Measurements from ENCODE around the gene TTLL10.

DNA sequence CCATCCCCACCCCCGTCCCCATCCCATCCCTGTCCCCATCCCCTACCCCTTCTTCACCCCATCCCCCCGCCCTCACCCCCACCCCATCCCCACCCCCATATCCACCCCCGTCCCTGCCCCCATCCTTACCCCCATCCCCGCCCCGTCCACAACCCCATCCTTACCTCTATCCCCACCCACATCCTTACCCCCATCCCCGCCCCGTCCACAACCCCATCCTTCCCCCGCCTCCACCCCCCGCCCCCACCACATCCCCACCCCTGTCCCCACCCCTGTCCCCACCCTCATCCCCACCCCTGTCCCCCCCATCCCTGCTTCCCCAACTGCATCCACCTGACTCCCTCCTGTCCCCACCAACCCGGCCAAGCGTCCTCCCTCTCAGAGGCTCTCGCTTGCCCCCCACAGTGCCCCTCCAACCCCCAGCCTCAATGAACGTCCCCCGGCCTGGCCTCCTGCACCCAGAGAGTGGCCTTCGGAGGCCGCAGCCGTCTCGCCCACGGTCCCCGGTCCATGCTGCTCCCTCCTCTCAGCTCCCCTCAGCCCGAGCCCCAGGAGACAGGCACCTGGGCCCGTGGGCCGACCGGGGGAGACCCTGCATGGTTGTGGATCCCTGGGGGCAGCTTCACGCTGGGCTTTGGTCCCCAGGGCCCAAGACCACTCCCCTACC, 32.3 kb upstream of the TTLL10 start:
- TF ChIP-seq, protein P1, sequence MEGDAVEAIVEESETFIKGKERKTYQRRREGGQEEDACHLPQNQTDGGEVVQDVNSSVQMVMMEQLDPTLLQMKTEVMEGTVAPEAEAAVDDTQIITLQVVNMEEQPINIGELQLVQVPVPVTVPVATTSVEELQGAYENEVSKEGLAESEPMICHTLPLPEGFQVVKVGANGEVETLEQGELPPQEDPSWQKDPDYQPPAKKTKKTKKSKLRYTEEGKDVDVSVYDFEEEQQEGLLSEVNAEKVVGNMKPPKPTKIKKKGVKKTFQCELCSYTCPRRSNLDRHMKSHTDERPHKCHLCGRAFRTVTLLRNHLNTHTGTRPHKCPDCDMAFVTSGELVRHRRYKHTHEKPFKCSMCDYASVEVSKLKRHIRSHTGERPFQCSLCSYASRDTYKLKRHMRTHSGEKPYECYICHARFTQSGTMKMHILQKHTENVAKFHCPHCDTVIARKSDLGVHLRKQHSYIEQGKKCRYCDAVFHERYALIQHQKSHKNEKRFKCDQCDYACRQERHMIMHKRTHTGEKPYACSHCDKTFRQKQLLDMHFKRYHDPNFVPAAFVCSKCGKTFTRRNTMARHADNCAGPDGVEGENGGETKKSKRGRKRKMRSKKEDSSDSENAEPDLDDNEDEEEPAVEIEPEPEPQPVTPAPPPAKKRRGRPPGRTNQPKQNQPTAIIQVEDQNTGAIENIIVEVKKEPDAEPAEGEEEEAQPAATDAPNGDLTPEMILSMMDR (IDR thresholded peaks at IDR 0.05) = no peak
- no peak for TF ChIP-seq EP300 (IDR thresholded peaks at IDR 0.05)

Measured in tibial nerve (tissue), 4 donors.